Nephron (organoid): ENCODE results near the gene ANKH.
"Not testable (repeated sequence)": the region's sequence is repeated elsewhere in the genome, so short reads cannot be mapped to it uniquely, and the experiment has no call there.

Source experiments
- H3K27ac Mint-ChIP-seq, 3 experiments: 2 replicates each; pipeline ENCODE4 v1.8.0; 2020; ENCODE audit warnings: mixed read lengths in 3 of 3, mild to moderate bottlenecking in 2 of 3, moderate library complexity in 1 of 3
- H3K27me3 Mint-ChIP-seq: 2 replicates; pipeline ENCODE4 v1.8.0; 2021; ENCODE audit warnings: low read depth, mild to moderate bottlenecking, moderate library complexity, mixed read lengths
- H3K36me3 Mint-ChIP-seq: 2 replicates; pipeline ENCODE4 v1.8.0; 2020; ENCODE audit warnings: low read depth, mixed read lengths
- H3K4me1 Mint-ChIP-seq: 2 replicates; pipeline ENCODE4 v1.8.0; 2020; ENCODE audit warnings: mixed read lengths
- H3K4me3 Mint-ChIP-seq, 3 experiments: 2 replicates each; pipeline ENCODE4 v1.8.0; 2020; ENCODE audit warnings: mild to moderate bottlenecking in 3 of 3, mixed read lengths in 3 of 3, moderate library complexity in 2 of 3
- H3K9me3 Mint-ChIP-seq: 2 replicates; pipeline ENCODE4 v1.8.0; 2020; ENCODE audit warnings: mixed read lengths
- TF ChIP-seq, protein P1 (sequence below), 3 experiments: fragments of 200-600 bp; sonication (generic); IDR thresholded peaks; one replicate each; pipeline ENCODE4 v1.5.0; 2021; ENCODE audit warnings: antibody characterized with exemption in 3 of 3; ENCODE audit not compliant: unreplicated experiment in 3 of 3

ANKH gene

DNA sequence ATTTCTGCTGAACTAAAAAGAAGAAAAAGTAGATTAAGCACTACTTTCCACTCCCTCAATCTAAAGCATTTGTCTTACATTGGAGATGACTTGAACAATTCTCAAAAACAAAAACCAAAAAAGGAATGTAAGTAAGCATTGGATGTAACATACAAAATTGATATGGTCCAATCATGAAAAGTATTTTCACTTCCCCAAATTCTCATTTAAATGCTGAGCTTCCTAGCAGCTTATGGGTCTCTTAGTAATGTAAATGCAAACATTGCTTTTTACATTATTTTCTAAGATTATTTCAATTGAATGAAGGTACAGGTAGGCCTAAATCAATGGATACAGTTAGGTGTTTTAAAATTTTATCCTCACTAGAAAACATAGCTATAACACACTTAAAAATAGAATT, 20.0 kb downstream of the ANKH start:
- Mint-ChIP-seq H3K4me3 (no peak overlapping the region), H3K4me1 (peaks cover 6% of the 10 kb centered on the region), H3K27me3 (no peaks in the 10 kb centered on the region), H3K36me3 (no peaks in the 10 kb centered on the region), H3K9me3 (no peaks in the 10 kb centered on the region), H3K27ac (no peak overlapping the region)
- TF ChIP-seq, protein P1, sequence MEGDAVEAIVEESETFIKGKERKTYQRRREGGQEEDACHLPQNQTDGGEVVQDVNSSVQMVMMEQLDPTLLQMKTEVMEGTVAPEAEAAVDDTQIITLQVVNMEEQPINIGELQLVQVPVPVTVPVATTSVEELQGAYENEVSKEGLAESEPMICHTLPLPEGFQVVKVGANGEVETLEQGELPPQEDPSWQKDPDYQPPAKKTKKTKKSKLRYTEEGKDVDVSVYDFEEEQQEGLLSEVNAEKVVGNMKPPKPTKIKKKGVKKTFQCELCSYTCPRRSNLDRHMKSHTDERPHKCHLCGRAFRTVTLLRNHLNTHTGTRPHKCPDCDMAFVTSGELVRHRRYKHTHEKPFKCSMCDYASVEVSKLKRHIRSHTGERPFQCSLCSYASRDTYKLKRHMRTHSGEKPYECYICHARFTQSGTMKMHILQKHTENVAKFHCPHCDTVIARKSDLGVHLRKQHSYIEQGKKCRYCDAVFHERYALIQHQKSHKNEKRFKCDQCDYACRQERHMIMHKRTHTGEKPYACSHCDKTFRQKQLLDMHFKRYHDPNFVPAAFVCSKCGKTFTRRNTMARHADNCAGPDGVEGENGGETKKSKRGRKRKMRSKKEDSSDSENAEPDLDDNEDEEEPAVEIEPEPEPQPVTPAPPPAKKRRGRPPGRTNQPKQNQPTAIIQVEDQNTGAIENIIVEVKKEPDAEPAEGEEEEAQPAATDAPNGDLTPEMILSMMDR (IDR thresholded peaks at IDR 0.05; ENCODE audit: unreplicated experiment in 3 of 3): no peak

DNA sequence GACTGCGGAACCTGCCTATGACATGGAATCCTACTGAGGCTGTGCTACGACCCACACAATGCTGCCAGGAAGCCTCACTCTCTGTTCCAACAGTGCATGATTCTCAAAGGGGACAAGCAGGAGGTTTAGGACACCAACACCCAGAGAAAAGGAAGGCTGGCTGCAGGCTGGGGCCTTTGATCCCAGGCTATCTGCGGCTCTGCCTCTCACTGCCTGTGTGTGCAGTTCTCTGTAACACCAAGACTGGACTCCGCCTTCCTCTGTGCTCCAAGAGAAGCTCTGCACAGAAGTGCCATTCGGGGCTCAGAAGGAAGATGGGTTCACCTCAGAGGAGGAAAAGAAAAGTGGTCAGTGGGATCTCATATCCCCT, 20.5 kb downstream of the ANKH start:
- Mint-ChIP-seq H3K27me3 (no peaks in the 10 kb centered on the region), H3K27ac (no peak overlapping the region), H3K4me3 (no peak overlapping the region), H3K4me1 (peaks cover 6% of the 10 kb centered on the region), H3K36me3 (no peaks in the 10 kb centered on the region), H3K9me3 (no peaks in the 10 kb centered on the region)
- TF ChIP-seq, protein P1 (IDR thresholded peaks at IDR 0.05; ENCODE audit: unreplicated experiment in 3 of 3): no peak

DNA sequence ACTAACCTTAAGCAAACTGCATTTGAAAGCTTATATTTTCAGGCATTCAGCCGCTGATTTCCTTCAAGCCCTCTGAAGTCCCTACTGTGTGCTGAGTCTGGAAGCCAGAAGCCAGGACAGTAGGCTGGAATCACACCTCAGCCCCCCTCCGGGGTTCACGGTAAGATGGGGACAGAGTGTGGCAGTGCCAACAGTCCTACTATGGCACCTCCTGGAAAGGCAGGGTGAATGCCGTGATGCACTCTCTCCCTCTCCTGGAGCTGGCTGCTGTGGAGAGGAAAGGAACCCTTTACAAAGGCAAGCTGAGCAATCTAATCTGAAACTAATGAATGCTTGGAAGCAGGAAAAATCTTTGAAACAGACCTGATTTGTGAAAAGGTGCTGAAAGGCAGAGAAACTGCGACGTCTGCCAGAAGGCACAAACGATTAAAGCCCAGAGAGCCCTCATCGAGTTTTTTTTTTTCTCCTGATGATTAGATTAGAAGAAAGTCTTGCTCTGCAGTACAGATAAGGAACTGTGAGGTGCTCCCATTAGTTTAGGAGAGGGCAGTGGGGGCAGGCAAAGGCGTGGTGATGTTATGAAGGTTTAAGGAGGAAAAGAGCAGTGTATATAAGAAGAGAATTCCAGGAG, 21.0 kb downstream of the ANKH start:
- no peak overlapping the region for H3K4me3 Mint-ChIP-seq
- H3K4me1 Mint-ChIP-seq: peaks cover 6% of the 10 kb centered on the region

DNA sequence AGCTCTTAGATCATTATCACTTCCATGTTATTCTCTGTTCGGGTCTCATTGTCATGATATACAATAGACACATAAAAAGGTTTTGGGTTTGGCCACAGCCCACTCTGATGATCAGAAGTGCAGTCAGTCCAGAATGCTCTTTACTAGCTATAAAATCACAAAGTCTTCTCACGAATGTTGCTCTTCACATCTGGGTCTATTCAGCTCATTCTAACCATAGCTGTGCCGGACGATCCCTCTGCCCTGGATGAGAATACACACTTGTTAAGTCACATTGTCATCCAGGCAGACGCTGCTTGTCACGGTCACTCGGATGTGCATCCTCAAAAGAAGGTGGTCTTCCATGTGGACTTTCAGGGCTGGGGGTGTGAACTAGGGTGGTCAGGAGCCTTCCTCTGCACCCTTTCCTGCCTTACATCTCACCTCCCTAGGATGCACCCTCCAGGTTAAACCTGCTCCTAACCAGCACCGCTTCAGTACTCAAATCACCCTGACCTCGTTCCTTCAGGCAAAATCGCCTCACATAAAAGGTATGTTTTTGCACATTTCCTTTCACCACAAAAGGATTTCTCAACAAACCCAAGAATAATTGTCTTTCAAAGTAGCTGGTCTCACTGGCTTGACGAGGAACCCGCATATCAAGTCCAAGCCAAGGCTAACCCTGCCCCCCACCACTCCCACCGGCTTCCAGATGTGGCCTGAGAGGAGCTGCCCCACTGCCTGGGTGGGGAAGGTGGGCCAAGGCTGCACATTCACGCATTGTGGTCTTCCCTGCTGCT, 21.9 kb downstream of the ANKH start:
- Mint-ChIP-seq H3K4me3 (no peak overlapping the region), H3K36me3 (no peaks in the 10 kb centered on the region), H3K27me3 (peaks cover 1% of the 10 kb centered on the region), H3K4me1 (peaks cover 11% of the 10 kb centered on the region), H3K9me3 (no peaks in the 10 kb centered on the region), H3K27ac (no peak overlapping the region)
- TF ChIP-seq, protein P1 (IDR thresholded peaks at IDR 0.05; ENCODE audit: unreplicated experiment in 3 of 3): no peak

More for the DNA sequence above, 21.0 kb downstream of the ANKH start:
- H3K36me3 Mint-ChIP-seq: no peaks in the 10 kb centered on the region
- TF ChIP-seq, protein P1 (IDR thresholded peaks at IDR 0.05; ENCODE audit: unreplicated experiment in 3 of 3): no peak
- H3K27me3 Mint-ChIP-seq: no peaks in the 10 kb centered on the region
- H3K9me3 Mint-ChIP-seq: no peaks in the 10 kb centered on the region
- H3K27ac Mint-ChIP-seq: no peak overlapping the region

DNA sequence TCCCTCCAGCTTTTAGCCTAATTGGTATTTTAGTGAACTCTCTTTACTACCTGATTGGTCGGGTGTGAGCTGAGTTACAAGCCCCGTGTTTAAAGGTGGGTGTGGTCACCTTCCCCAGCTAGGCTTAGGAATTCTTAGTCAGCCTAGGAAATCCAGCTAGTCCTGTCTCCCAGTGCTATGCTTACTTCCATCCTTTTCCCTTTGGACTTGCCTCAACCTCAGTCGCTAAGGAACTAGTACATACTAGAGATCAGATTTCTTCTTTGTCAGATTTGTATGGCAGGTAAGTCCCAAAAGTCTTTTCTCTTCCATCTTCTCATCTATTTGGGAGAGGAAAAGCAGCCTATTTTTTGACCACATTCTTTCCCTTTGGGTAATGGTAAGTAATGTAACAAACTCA, 22.6 kb downstream of the ANKH start:
- H3K27me3 Mint-ChIP-seq, H3K4me3 Mint-ChIP-seq, H3K9me3 Mint-ChIP-seq, H3K36me3 Mint-ChIP-seq, H3K27ac Mint-ChIP-seq: not testable (repeated sequence)
- H3K4me1 Mint-ChIP-seq: peaks cover 17% of the 10 kb centered on the region

DNA sequence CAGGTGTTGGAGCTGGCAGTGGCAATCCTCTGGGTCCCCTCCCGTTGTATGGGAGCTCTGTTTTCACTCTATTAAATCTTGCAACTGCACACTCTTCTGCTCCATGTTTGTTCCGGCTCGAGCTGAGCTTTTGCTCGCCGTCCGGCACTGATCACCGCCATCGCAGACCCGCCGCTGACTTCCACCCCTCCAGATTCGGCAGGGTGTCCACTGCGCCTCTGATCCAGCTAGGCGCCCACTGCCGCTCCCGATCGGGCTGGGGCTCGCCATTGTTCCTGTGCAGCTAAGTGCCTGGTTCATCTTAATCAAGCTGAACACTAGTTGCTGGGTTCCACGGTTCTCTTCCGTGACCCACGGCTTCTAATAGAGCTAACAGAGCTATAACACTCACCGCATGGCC, 23.2 kb downstream of the ANKH start:
- peaks cover 4% of the 10 kb centered on the region for H3K27me3 Mint-ChIP-seq
- H3K4me3 Mint-ChIP-seq: no peak overlapping the region
- peaks cover 17% of the 10 kb centered on the region for H3K4me1 Mint-ChIP-seq
- no peaks in the 10 kb centered on the region for H3K36me3 Mint-ChIP-seq
- TF ChIP-seq, protein P1 (IDR thresholded peaks at IDR 0.05; ENCODE audit: unreplicated experiment in 3 of 3): no peak
- H3K9me3 Mint-ChIP-seq: no peaks in the 10 kb centered on the region
- H3K27ac Mint-ChIP-seq: no peak overlapping the region
